ENCODE results near the gene TOX4.
"Not testable (repeated sequence)": the region's sequence is repeated elsewhere in the genome, so short reads cannot be mapped to it uniquely, and the experiment has no call there.

The TOX4 gene

GRCh38 chr14:21476925-21477681 lies at the start of gene TOX4, which contains the start of gene RAB2B:
TSS of gene TOX4 (plus strand) at chr14:21477195. CDS start at chr14:21477279, 84 bp downstream.
TSS of gene RAB2B (minus strand) at chr14:21476959. CDS start at chr14:21476872, 87 bp downstream.
- peak; percentile 84 to 88 for DNase-seq (ENCODE audit: low read depth in 2 of 2)

- no peak for DNase-seq (ENCODE audit: low read depth in 2 of 2)
These were observed 48.1 kb upstream of the TOX4 start for GRCh38 chr14:21428930-21429329.

- DNase-seq (ENCODE audit: low read depth in 2 of 2) = no peak
These were observed 45.9 kb upstream of the TOX4 start for GRCh38 chr14:21431126-21431525.

- DNase-seq (ENCODE audit: low read depth in 2 of 2) = no peak
These were observed 40.4 kb upstream of the TOX4 start for GRCh38 chr14:21436567-21437062.

GRCh38 chr14:21437063-21437901 lies 39.7 kb upstream of the TOX4 start:
- peak; percentile 97 to 99 for DNase-seq (ENCODE audit: low read depth in 2 of 2)

DNA sequence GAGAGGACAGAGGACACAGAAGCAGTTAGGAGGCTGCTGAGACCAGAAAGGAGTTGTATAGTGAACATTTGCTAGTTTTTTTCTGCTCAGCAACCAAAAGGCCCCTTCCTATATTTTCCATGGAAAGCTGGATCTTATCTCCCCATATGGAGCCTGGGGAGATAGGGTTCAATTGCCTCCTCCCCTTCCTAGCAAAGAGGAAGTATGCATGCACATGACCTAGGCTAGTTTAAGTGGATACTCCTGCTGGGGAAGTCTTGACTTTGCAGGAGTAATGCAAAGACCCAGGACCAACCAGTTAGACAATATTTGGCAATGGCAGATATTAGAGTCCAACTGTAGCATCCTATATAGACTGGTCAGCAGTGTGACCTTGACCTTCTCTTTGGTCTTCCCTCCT lies 36.1 kb upstream of the TOX4 start:
- no peak for DNase-seq (ENCODE audit: low read depth in 2 of 2)

GRCh38 chr14:21442657-21443056 lies 34.3 kb upstream of the TOX4 start:
- DNase-seq (ENCODE audit: low read depth in 2 of 2) = not testable (repeated sequence)

- no peak for DNase-seq (ENCODE audit: low read depth in 2 of 2)
These were observed 27.1 kb upstream of the TOX4 start for GRCh38 chr14:21449899-21450216.

GRCh38 chr14:21454843-21455544 lies 22.0 kb upstream of the TOX4 start:
- no peak for DNase-seq (ENCODE audit: low read depth in 2 of 2)

GRCh38 chr14:21455592-21455911 lies 21.4 kb upstream of the TOX4 start:
- DNase-seq (ENCODE audit: low read depth in 2 of 2) = no peak

DNA sequence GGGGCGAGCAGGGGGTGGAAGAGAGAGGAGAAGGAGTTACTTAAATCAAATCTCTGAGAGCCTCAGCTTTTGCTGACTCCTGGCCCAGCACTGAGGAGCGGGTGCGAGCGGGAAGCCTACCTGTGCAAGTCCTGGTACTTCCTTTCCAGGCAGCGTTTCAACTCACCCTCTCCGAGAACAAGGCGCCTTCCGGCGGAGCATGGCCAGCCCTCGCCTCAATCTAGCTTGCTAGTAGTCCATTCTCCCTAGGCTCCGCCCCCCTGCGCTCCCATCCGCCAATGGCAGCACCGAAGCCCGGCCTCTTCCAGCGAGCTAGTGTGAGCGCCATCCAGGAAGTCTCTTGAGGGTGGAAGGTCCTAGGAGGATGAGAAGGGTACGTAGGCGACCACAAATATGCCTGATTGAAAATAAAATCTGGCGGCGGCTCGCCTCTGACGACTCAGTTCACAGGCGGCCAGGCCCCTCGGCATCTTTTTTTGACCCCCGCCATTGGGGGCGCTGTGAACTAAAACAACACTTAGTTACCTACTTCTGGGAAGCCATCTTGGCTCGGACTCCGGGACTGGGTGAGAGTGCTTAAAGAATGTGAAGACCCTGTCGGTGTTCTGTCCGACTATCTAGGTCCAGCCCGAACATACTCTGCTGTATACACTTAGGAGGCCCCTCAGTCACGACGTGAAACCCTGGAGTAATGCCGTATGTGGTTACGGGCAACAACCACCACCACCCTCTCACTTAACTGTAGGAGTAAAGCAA lies 20.9 kb upstream of the TOX4 start, which contains the start of gene CHD8:
Gene CHD8 (minus strand): TSS at position 212 of the 756 bp plus-strand sequence. CDS start 24,480 bp downstream, outside the sequence.
- DNase-seq (ENCODE audit: low read depth in 2 of 2) = peak; percentile 96 to 99

DNA sequence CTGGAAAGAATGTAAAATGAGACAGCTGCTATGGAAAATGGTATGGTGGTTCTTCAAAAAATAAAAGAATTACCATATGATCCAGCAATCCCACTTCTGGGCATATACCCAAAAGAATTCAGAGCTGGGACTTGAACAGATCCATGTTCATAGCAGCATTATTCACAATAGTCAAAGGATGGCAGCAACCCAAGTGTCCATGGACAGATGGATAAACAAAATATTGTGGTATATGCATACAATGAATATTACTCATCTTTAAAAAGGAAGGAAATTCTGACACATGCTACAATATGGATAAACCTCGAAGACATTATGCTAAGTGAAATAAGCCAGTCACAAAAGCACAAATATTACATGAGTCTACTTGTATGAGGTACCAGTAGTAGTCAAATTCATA lies 9.4 kb upstream of the TOX4 start:
- DNase-seq (ENCODE audit: low read depth in 2 of 2) = no peak

DNA sequence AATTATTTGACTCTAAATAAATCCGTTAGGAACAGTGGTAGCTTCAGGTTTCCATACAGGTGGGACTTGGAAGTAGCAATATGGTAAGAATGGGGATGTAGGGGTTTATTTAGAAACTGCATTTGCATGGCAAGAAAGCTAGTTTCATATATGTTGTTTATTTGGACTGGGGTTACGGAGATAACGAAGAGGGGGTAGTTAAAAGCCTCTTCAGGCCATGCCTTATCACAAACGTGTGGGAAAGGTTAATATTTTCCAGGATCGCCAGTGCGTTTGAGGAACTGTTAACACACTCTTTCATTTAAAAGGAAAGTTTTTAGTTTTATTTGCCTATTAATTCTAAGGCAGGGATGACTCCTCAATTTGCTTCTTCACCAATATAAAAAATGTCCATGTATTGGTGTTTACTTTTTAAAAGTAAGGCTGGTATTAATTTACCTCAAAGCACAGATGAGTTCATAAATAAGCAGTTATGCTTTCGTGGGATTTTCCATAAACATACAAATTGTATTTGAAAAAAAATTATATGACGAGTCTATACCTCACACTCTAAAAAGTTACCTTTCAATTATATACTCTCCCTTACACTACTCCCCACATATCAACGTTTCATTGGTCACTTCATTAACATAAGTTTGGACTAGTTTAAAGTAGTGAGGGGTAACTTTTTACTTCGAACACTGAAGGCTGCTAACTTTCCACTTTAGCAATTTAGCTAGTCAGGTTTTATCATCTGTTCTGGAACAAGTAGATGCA lies 1.1 kb upstream of the TOX4 start:
- no peak for DNase-seq (ENCODE audit: low read depth in 2 of 2)

- peak; percentile 80 to 83 for DNase-seq (ENCODE audit: low read depth in 2 of 2)
These were observed 471 bp upstream of the TOX4 start for GRCh38 chr14:21476523-21476924.

- no peak for DNase-seq (ENCODE audit: low read depth in 2 of 2)
These were observed 9.7 kb downstream of the TOX4 start for GRCh38 chr14:21486640-21487087.

DNA sequence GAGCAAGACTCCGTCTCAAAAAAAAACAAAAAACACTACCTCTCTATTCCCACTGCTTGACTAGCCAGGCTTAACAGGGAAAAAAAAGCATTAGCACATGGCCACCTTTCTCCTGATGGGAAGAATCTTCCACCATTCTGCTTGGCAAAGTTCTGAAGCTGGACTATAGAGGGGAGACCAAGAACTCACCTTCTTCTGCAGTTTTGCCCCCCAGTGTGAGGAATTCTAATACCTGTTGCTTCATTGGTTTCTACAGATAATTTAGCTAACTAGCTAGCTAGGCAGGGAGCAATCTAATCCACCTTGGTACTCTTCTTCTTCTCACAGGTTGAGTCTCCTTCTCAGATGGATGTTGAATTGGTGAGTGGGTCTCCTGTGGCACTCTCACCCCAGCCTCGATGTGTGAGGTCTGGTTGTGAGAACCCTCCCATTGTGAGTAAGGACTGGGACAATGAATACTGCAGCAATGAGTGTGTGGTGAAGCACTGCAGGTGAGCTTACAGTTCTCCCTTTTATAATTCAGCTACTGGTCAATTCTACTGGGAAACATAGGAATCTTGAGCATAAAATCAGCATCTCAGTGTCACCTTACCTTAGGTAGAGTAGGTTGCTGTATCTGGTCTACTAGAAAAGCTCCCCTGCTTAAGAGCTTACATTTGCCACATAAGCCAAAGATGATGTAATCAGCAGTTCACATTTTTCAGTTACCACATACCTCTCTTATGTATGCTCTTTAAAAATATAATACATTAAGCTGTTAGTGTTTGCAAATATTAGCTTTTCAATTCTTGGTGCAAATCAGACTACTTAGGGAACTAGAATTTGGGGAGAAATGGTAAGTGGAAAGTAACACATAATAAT lies 18.1 kb downstream of the TOX4 start:
- no peak for DNase-seq (ENCODE audit: low read depth in 2 of 2)

DNA sequence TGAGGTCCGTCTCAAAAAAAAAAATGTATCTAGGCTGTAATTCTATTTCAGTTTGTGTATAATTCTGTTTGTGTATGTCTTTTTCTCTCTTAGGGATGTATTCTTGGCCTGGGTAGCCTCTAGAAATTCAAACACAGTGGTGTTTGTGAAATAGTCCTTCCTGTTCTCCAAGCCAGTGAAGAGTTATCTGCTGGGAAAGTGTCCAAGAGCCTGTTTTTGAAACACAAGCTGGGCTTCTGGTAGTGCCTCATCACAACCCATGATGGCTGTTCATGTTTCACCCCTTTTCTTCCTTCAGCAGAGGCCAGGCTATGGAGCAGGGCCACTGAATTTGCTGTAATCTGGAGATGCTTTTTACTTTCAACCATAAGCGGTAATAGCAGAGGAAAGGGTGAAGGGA lies 19.5 kb downstream of the TOX4 start:
- no peak for DNase-seq (ENCODE audit: low read depth in 2 of 2)

DNA sequence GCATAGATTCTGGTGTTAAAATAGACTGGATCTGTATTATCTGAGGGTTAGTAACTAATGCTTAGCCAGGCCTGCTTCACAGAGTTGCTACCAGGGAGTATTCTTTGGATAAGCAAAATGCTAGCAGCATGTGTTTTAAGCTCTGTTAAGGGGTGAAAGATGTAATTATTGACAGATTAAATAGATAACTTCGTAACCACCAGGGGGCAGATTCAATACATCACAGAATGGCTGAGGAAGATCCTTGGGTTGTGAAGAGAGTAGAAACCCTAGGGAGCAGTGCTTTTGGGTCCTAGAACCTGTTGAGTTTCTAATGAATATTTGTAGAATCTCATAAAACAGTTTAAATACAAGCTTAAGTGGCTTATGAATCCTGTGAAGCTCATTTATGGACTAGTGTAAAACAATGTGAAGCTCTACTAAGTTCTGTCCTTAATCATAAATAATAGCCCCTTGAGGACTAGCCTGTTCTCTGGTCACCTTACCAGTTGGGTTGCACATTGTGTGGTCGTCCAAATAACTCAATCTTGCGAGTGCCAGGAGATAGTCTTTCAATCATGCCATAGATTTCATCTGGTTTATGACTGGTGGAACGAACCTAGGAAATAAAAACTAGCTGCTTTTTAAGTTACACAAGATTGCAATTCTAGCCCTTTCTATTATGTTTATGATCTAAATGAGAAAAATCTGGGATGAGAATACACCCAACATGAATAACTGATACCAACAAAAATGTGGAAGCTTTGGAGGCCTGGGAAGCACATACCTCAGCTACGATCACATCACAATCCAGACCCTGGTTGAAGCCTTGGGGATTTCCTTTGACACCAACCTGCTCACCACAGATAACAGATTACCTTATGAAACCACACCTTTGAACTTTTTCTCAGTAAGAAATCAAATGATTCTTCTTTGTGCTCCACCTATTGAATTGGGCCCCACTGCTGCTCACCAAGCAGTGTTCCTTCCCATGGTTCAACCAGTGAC lies 21.8 kb downstream of the TOX4 start:
- peak in 1 of 2 donors; percentile 32 for DNase-seq (ENCODE audit: low read depth in 2 of 2)
